GM10248 (cell line): Measurements from ENCODE around the gene SMARCD1.

Experiments
- CTCF ChIA-PET: fragments of 300-600 bp; sonication (Branson Sonifier 250); formaldehyde crosslinking; extraction: SDS; loops from one replicate; lab custom pipeline; 2021; ENCODE audit warnings: antibody characterized with exemption; lab: Yijun Ruan, JAX
- POLR2A ChIA-PET: fragments of 350-650 bp; sonication (Branson Sonifier 250); formaldehyde crosslinking; extraction: SDS; loops from one replicate; lab custom pipeline; 2020; ENCODE audit warnings: antibody characterized with exemption; lab: Yijun Ruan, JAX
- DNase-seq: peaks from one replicate; pipeline ENCODE4 v3.0.0; 2012; ENCODE audit errors: extremely low spot score
- TF ChIP-seq, protein P1 (sequence below): IDR thresholded peaks from 2 replicates; pipeline ENCODE4 v1.5.1; 2012; ENCODE audit warnings: mild to moderate bottlenecking, low read depth; ENCODE audit errors: extremely low read depth, missing control alignments, control extremely low read depth

SMARCD1 gene

DNA sequence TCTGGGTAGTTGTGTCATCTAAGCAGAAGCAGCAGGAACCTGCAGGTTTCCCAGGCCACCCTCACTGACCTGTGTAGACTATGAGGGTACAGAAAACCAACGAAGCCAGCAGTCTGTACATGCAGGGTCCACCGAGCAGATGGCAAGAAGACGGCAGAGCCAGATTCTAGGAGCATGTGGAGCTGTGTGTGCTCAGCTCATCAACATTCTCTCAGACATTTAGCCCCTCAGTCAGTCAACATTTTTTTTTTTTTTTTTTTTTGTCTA lies 35.1 kb upstream of the SMARCD1 start:
- TF ChIP-seq, protein P1, sequence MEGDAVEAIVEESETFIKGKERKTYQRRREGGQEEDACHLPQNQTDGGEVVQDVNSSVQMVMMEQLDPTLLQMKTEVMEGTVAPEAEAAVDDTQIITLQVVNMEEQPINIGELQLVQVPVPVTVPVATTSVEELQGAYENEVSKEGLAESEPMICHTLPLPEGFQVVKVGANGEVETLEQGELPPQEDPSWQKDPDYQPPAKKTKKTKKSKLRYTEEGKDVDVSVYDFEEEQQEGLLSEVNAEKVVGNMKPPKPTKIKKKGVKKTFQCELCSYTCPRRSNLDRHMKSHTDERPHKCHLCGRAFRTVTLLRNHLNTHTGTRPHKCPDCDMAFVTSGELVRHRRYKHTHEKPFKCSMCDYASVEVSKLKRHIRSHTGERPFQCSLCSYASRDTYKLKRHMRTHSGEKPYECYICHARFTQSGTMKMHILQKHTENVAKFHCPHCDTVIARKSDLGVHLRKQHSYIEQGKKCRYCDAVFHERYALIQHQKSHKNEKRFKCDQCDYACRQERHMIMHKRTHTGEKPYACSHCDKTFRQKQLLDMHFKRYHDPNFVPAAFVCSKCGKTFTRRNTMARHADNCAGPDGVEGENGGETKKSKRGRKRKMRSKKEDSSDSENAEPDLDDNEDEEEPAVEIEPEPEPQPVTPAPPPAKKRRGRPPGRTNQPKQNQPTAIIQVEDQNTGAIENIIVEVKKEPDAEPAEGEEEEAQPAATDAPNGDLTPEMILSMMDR = no peak
- POLR2A ChIA-PET = no interaction called here
- CTCF ChIA-PET = interaction anchor here (0.9 to 8.0 kb wide), 8 partner anchors 9 to 84 kb away, joined by 3 to 161 read pairs (median 5); partner anchors contain the start of genes AQP5 and SMARCD1
- no peak for DNase-seq

DNA sequence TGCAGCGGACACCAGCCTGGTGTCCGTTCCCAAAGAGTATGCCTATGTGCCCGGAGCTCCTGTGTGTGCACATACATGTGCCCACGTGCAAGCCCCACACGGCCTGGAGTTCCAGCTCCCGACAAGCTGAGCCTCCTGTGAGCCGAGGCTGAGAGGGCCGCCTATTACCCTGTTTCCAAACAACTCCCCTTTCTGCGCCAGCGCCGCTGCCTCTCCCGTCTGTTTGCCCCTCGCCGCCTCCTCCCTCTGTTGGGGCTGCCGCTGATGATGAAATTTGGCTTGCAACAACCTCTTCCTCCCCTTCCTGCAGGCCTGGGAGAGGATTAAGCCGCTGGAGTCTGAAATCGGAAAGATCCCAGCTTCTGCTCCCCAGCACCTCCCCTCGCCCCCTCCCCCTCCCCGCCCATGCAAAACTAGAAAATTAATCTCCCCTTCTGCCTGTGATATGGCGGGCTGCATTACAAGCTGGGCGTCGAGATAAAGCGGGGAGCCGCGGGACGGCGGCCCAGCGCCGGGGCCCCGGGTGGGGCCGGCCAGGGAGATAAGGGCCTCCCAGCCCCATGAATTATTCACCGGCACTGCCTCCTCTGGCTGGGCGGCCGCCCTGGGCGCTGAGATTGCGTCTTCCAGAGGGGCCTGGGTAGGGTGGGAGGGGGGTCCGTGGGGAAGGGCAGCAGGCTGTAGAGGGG lies 34.6 kb upstream of the SMARCD1 start:
- no peak for DNase-seq
- CTCF ChIA-PET = interaction anchor here (0.9 to 8.0 kb wide), 8 partner anchors 9 to 84 kb away, joined by 3 to 161 read pairs (median 5); partner anchors contain the start of genes AQP5 and SMARCD1

DNA sequence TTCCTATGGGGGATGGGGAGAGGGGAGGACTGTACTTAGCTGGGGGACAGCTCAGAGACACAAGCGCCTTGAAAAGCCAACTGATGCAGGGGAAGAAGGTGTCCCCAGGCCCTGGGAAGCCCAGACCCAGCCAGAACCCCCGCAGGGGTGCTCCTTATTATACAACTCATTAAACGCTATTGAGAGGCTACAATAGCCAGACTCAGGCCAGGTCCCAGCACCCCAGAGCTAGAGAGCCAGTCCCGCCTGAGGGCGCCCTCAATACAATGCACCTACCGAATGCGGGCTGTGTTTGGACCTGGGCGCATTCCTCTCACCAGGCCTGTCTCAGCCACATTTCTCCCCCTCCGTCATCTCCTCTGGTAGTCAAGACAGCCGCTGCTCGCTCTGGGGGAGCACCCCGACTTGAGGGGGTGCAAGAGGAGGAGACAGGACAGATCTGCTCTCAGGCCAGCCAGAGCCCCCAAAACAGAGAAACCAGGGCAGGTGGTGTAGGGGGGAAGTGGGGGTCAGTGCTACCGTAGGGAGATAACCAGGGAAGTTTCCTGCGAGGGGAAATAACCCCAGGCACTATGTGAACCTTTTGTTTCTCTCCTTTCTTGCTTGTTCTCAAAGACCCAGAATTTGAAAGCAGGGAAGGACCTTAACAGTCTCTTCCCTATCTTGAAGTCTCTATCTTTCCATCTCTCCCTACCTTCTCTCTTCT lies 33.9 kb upstream of the SMARCD1 start:
- CTCF ChIA-PET = interaction anchor here (1.8 to 8.0 kb wide), 4 partner anchors 14 to 85 kb away, joined by 6 to 161 read pairs (median 34); partner anchors contain the start of gene AQP5
- POLR2A ChIA-PET = no interaction called here
- DNase-seq = no peak
- TF ChIP-seq, protein P1 = no peak

More for the DNA sequence above, 34.6 kb upstream of the SMARCD1 start:
- POLR2A ChIA-PET = no interaction called here
- TF ChIP-seq, protein P1 = no peak

DNA sequence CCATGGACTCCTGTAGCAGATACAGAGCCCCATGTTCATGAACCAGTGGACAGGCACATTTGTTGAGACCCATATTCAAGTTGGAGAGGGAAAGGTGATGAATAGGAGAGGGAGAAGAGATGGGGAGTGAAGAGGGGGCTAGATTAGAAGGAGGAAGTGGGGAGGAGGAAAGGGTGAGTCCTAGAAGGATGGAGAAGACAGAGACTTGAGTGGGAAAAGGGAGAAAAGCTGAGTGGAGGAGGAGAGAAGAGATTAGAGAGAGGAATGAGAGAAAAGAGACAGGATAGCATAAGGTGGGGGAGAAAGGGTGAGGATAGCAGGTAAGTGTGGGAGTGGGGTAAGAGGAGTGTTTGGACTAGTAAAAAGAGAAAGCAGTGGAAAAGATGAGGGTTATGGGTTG lies 32.6 kb upstream of the SMARCD1 start:
- no peak for DNase-seq
- ChIA-PET CTCF (interaction anchor here (4.8 to 8.0 kb wide), 3 partner anchors 12 to 86 kb away, joined by 92 to 161 read pairs (median 125); partner anchors contain the start of gene AQP5), POLR2A (no interaction called here)
- TF ChIP-seq, protein P1 = no peak

DNA sequence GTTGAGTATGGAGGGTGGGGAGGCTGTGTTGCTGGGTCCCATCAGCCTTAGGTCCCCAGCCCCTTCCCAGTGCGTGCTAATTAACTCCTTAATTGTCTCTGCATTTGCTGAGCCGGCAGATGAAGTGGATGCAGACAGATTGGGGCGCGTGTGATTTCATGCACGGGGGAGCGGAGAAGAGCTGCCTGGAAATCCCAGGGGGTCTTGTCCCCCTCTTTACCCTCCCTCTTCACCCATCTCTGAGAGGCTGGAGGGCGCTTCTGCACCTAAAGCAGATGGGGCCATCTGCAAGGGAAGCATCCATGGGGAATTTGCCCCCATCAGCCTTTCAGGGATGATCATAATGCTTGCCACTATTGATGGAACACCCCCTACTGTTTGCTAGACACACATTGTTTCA lies 32.2 kb upstream of the SMARCD1 start:
- CTCF ChIA-PET = interaction anchor here (4.8 to 8.0 kb wide), 3 partner anchors 12 to 87 kb away, joined by 92 to 161 read pairs (median 125); partner anchors contain the start of gene AQP5
- DNase-seq = no peak
- TF ChIP-seq, protein P1 = no peak

DNA sequence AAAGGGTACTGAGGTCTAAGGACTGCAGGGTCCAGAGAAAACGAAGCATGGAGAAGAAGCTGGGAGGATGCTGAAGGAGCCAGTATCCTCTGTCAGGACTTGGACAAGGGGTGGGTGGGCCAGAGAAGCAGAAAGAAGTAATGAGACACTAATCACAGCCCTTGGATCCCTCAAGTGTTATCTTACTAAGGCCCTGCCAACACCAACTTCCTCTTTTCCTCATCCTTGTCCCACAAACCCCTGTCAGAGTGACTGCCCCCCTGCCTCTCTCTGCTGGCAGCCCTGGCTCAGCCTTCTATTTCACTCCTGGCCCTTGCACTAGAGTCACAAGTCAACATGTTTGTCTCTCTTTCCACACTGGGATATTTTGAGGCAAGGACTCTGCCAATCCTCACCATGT lies 31.6 kb upstream of the SMARCD1 start:
- POLR2A ChIA-PET = no interaction called here
- TF ChIP-seq, protein P1 = no peak
- CTCF ChIA-PET = interaction anchor here (2.1 to 8.0 kb wide), 4 partner anchors 13 to 276 kb away, joined by 6 to 161 read pairs (median 108); partner anchors contain the start of gene AQP5
- DNase-seq = no peak

More for the DNA sequence above, 32.2 kb upstream of the SMARCD1 start:
- POLR2A ChIA-PET = no interaction called here
